Large intestine (tissue), 3 donors: Measurements from ENCODE around the gene CRLF1. TPM values are rescaled to one million over a fixed set of nuclear protein-coding genes. Genes with fewer than 3 reads are reported as not detected.
"Not testable (repeated sequence)": the region's sequence is repeated elsewhere in the genome, so short reads cannot be mapped to it uniquely, and the experiment has no call there.

ENCODE experiments used
- DNase-seq, 2 donors: peaks; one replicate each; pipeline versions ENCODE4 v3.0.0 to v3.0.0-alpha.2; 2013
- H3K27ac ChIP-seq: one replicate; pipeline ENCODE4 v1.5.1; 2013; ENCODE audit warnings: low read length
- H3K27me3 ChIP-seq: 2 replicates; pipeline ENCODE4 v1.6.1; 2013; ENCODE audit warnings: low read length; ENCODE audit not compliant: control insufficient read depth, insufficient read depth
- H3K36me3 ChIP-seq: 2 replicates; pipeline ENCODE4 v1.6.1; 2013; ENCODE audit warnings: low read length; ENCODE audit not compliant: control insufficient read depth, insufficient read depth
- H3K4me1 ChIP-seq: one replicate; pipeline ENCODE4 v1.6.1; 2013; ENCODE audit warnings: low read length; ENCODE audit not compliant: control insufficient read depth, insufficient read depth
- H3K4me3 ChIP-seq: one replicate; pipeline ENCODE4 v1.5.1; 2013; ENCODE audit warnings: low read length
- H3K9me3 ChIP-seq: one replicate; pipeline ENCODE4 v1.6.1; 2013; ENCODE audit warnings: mild to moderate bottlenecking, low read depth, low read length, moderate library complexity; ENCODE audit not compliant: control insufficient read depth
- WGBS: methylation state at CpG from one replicate; pipeline ENCODE4 v1.1.5; 2013; ENCODE audit warnings: low lambda C conversion rate; ENCODE audit not compliant: insufficient coverage; 5-methylcytosine and 5-hydroxymethylcytosine counted together
- polyA plus RNA-seq: library from polyadenylated mRNA; unstranded; fragments of 120-200 nt; gene quantifications from one replicate; pipeline ENCODE4 v1.2.1, GENCODE V29; 2013

CRLF1 gene
- polyA plus RNA-seq, 1 donor, result 3.2 TPM

- Histone ChIP-seq H3K27ac (no peak overlapping the region), H3K9me3 (peaks cover 3% of the 10 kb centered on the region), H3K36me3 (no peaks in the 10 kb centered on the region), H3K4me3 (no peak overlapping the region), H3K27me3 (peaks cover 85% of the 10 kb centered on the region), H3K4me1 (peaks cover 11% of the 10 kb centered on the region)
- no peak for DNase-seq
- no CpG with 5 or more reads among the region's 20 CpGs for WGBS
These were observed 7.1 kb downstream of the CRLF1 start for GRCh38 chr19:18599485-18599884.

DNA sequence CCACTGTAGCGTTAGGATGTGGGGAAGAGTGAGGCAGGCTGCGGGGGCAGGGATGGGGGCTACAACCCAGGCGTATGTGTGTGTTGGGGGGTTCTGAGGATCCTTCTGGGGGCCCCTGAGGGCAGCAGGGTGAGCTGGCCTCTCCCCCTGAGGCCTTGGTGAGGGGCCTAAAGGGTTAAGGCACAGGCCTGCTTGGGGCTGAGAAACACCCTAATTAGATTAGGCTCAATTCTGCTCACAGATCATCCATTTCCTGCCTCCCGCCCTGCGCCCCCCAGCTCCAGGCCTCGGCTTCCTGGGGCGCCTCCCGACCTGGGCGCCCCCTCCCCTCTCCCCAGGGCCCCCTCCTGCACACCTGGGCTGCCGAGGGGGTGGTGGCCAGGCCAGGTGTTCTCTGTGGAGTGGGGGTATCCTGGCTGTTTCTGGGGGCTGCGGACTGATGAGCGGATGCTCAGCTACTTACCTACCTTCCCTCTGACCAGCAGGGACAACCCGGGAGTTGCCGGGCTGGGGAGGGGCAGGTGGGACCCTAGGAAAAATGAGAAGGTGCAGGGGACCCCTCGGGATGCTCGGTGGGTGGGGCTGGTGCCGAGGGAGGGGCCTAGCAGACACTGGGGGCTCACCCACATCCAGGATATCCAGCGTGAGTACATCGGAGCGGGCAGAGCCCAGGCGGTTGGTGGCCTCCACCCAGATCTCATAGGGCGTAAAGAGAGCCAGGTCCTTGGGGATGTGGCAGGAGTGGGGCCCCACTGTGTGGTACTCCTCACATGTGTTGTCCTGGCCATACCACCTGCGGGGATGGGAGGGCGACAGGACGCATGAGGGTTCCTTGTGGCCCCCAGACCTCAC lies 8.6 kb downstream of the CRLF1 start:
- Histone ChIP-seq H3K27ac (no peak overlapping the region), H3K27me3 (peaks cover 76% of the 10 kb centered on the region), H3K4me3 (no peak overlapping the region), H3K36me3 (no peaks in the 10 kb centered on the region), H3K9me3 (peaks cover 3% of the 10 kb centered on the region), H3K4me1 (peaks cover 15% of the 10 kb centered on the region)
- no peak for DNase-seq
- no CpG with 5 or more reads among the region's 25 CpGs for WGBS

DNA sequence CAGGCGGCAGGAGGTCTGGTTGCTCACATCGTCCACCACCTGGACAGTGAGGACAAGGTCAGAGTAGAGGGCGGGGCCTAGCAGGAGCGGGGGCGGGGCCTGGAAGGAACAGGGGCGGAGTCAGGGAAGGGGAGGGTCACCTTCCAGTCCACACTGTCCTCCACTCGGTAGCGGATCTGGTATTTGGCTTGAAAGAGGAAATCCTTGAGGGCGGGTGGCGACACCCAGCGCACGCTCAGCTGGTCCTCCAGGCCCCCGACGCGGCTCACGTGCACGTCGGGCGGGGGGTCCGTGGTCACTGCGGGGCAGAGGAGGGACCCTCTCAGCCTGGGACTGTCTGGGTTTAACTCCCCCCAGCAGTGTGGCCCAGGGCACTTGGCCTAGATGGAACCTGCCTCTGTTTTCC lies 9.8 kb downstream of the CRLF1 start:
- Histone ChIP-seq H3K9me3 (peaks cover 3% of the 10 kb centered on the region), H3K27me3 (peaks cover 63% of the 10 kb centered on the region), H3K36me3 (peaks cover 4% of the 10 kb centered on the region), H3K27ac (no peak overlapping the region), H3K4me3 (no peak overlapping the region), H3K4me1 (peaks cover 15% of the 10 kb centered on the region)
- WGBS, result no CpG with 5 or more reads among the region's 21 CpGs
- no peak for DNase-seq

- H3K27me3 ChIP-seq, result peaks cover 58% of the 10 kb centered on the region
- no peak overlapping the region for H3K4me3 ChIP-seq
- peaks cover 10% of the 10 kb centered on the region for H3K36me3 ChIP-seq
- WGBS, result no CpG with 5 or more reads among the region's 6 CpGs
- H3K27ac ChIP-seq, result no peak overlapping the region
- peaks cover 3% of the 10 kb centered on the region for H3K9me3 ChIP-seq
- no peak for DNase-seq
- H3K4me1 ChIP-seq, result peaks cover 15% of the 10 kb centered on the region
These were observed 11.1 kb downstream of the CRLF1 start for GRCh38 chr19:18595475-18595874.

DNA sequence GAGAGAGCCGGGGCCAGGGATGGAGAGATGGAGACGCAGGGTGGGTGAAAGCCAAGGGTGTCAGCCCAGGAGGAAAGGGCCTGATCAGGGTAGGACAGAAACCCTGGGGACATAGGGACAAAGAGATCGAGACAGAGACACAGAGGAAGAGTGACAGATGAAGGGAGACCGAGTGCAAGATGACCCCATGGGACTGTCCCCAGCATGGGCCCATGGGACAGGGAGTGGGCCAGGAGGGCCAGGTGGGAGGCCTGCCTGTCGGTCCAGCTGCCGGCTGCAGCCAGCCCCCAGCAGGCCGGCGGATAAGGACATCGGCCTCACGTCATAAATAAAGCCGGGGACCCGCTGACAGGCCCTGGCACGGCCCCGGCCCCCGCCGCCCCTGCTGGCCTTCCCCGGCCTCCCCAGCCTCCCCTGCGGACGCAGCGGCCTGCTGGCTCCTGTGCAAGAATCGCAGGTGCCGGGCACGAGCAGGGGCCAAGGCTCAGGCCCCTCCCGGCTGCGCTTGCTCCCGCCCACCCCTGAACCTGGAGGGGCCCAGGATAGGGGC lies 11.7 kb downstream of the CRLF1 start:
- no peak overlapping the region for H3K27ac ChIP-seq
- WGBS, result no CpG with 5 or more reads among the region's 26 CpGs

DNA sequence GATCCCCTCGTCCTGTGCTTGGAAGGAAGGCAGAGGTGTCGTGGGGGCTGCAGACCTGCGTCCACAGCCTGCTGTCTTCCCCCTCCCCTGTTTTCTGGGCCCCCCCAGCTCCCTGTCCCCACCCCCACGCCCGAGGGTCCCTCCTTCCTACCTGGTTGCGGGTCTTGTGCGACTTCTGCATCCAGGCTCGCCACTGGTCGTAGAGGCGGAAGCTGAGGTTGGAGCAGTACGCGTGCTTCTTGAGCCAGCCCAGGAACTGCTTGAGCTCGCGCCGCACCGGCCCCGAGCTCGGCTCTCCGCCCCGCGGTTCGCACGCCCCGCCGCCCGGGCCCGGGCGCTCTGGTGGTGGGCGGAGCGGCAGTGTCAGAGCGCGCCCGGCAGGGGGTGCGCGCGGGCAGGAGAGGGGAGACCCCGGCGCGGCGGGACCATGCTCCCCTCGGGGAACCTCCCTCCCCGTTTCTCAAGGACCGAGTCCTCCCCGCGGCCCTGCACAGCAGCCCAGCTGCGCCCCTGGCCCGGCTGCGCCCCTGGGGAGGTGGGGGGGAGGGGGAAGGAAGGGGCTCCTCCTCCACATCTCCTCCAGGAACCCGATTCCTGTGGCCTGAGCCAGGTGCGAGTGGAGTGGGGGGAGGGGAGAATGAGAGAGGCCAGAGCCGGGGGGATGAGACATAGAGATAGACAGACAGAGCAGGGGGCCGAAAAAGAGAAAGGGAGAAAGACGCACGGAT lies 12.3 kb downstream of the CRLF1 start:
- peak overlapping the region; percentile 45 for H3K4me3 ChIP-seq
- peaks cover 24% of the 10 kb centered on the region for H3K4me1 ChIP-seq
- H3K27me3 ChIP-seq, result peaks cover 51% of the 10 kb centered on the region
- H3K36me3 ChIP-seq, result peaks cover 10% of the 10 kb centered on the region
- WGBS, result 0% methylated on average over 4 of the region's 54 CpGs
- DNase-seq, result peak; percentile 76 to 77
- no peak overlapping the region for H3K27ac ChIP-seq
- peaks cover 3% of the 10 kb centered on the region for H3K9me3 ChIP-seq

More for the DNA sequence above, 11.7 kb downstream of the CRLF1 start:
- Histone ChIP-seq H3K4me3 (peak overlapping the region; percentile 45), H3K36me3 (peaks cover 10% of the 10 kb centered on the region), H3K9me3 (peaks cover 3% of the 10 kb centered on the region), H3K27me3 (peaks cover 58% of the 10 kb centered on the region), H3K4me1 (peaks cover 18% of the 10 kb centered on the region)
- no peak for DNase-seq

GRCh38 chr19:18593367-18594095 lies 13.1 kb downstream of the CRLF1 start:
- Histone ChIP-seq H3K27me3 (peaks cover 44% of the 10 kb centered on the region), H3K4me3 (peak overlapping the region; percentile 23), H3K9me3 (peaks cover 3% of the 10 kb centered on the region), H3K36me3 (peaks cover 10% of the 10 kb centered on the region), H3K27ac (no peak overlapping the region), H3K4me1 (peaks cover 26% of the 10 kb centered on the region)
- no peak for DNase-seq
- WGBS, result no CpG with 5 or more reads among the region's 25 CpGs

GRCh38 chr19:18592732-18593131 lies 13.9 kb downstream of the CRLF1 start:
- H3K27ac ChIP-seq, H3K9me3 ChIP-seq, H3K4me3 ChIP-seq, H3K36me3 ChIP-seq, DNase-seq: not testable (repeated sequence)
- no CpG with 5 or more reads among the region's 5 CpGs for WGBS
- Histone ChIP-seq H3K27me3 (peaks cover 36% of the 10 kb centered on the region), H3K4me1 (peaks cover 33% of the 10 kb centered on the region)

DNA sequence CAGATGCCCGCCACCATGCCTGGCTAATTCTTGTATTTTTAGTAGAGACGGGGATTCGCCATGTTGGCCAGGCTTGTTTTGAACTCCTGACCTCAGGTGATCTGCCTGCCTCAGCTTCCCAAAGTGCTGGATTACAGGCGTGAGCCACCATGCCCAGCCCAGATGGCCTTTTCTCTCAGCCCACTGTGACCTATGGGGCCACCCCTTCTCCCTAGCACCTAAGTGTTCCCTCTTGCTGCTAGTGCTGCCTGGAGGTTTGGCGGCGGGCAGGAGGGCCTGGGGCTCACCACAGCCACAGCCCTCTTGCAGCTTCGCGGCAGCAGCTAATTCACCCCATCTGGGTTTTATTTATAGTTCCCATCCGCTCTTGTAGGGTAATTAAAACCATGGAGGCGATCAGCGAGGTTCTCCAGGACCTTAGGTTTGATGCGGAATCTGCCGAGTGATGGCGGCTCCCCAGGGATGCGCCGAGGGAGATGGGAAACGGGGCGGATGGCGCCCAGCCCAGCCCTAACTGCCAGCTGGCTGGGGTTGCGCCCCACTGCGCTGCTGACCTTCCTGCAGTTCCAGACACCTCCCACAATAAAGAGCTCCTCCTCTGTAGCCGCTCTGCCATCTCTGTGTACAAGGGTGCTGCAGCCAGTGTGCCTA lies 14.7 kb downstream of the CRLF1 start:
- Histone ChIP-seq H3K36me3 (peaks cover 10% of the 10 kb centered on the region), H3K4me1 (peaks cover 33% of the 10 kb centered on the region), H3K4me3 (no peak overlapping the region), H3K9me3 (peaks cover 2% of the 10 kb centered on the region), H3K27me3 (peaks cover 29% of the 10 kb centered on the region), H3K27ac (no peak overlapping the region)
- DNase-seq, result no peak
- no CpG with 5 or more reads among the region's 22 CpGs for WGBS
